ENCODE measurements around the gene CCDC30. TPM values are rescaled to one million over a fixed set of nuclear protein-coding genes. Genes with fewer than 3 reads are reported as not detected.

Gene CCDC30
- total and polyA plus RNA-seq, 9 donors = 3.8 to 11.7 (median 6.7) TPM

DNA sequence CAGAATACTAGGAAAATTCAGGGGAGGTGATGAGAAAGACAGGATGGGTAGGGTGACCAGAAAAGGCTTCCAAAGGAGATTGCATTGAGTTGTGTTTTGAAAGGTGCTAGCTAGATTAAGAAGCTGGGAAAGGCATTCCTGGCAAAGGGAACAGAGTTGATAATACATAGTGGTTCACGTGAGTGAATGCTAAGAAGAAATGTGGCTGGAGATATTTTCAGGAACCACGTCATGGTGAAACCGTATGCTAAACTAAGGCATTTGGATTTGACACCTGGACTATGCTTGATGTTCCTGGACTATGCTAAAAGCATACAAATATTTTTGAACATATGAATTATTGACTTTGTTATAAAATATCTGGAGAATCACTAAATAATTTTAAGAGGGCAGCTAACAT lies 14.7 kb downstream of the CCDC30 start:
- DNase-seq = no peak
- no peaks in the 10 kb centered on the region for H3K9me3 ChIP-seq
- WGBS, 3 donors = 93 to 96% (median 95%) methylated on average over 3 of the region's 3 CpGs
- TF ChIP-seq, protein P1, sequence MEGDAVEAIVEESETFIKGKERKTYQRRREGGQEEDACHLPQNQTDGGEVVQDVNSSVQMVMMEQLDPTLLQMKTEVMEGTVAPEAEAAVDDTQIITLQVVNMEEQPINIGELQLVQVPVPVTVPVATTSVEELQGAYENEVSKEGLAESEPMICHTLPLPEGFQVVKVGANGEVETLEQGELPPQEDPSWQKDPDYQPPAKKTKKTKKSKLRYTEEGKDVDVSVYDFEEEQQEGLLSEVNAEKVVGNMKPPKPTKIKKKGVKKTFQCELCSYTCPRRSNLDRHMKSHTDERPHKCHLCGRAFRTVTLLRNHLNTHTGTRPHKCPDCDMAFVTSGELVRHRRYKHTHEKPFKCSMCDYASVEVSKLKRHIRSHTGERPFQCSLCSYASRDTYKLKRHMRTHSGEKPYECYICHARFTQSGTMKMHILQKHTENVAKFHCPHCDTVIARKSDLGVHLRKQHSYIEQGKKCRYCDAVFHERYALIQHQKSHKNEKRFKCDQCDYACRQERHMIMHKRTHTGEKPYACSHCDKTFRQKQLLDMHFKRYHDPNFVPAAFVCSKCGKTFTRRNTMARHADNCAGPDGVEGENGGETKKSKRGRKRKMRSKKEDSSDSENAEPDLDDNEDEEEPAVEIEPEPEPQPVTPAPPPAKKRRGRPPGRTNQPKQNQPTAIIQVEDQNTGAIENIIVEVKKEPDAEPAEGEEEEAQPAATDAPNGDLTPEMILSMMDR (IDR thresholded peaks at IDR 0.05) = no peak
- TF ChIP-seq EP300 (IDR thresholded peaks at IDR 0.05) (no peak), POLR2A (IDR thresholded peaks at IDR 0.05) (no peak)
- intact Hi-C loops (cut with DNase I) = no loop called here
- H3K27ac ChIP-seq = no peak overlapping the region
- H3K4me1 ChIP-seq (ENCODE audit: insufficient read depth) = no peaks in the 10 kb centered on the region
- H3K36me3 ChIP-seq = no peaks in the 10 kb centered on the region
- no peaks in the 10 kb centered on the region for H3K27me3 ChIP-seq
- no peak overlapping the region for H3K4me3 ChIP-seq

DNA sequence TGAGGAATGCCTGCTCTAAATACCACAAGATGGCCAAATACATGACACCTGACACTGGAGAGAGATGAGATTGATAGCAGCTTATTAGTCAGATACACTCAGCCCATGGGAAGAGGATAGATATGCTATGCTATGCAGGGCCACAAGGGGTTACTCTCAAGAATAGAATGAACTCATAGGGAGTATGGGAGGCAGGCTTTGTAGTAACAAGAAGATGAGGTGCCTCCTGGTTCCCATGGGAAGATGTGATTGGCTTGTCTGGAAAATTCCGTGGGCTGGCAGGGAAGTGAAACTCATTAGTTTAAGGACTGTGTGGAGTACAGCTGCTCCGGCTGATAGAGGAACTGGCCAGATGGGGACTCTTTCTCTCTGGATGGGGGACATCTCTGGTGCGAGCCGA lies 16.5 kb downstream of the CCDC30 start:
- intact Hi-C loops (cut with DNase I) = loop anchor here in 1 of 4 donors (10.0 kb wide), 1 partner anchor 1905 kb away; no protein-coding TSS in a partner anchor
- TF ChIP-seq, protein P1 (IDR thresholded peaks at IDR 0.05) = no peak
- TF ChIP-seq POLR2A (IDR thresholded peaks at IDR 0.05) (no peak), EP300 (IDR thresholded peaks at IDR 0.05) (no peak)
- no peak overlapping the region for H3K27ac ChIP-seq
- no peak for DNase-seq
- H3K4me1 ChIP-seq (ENCODE audit: insufficient read depth) = no peaks in the 10 kb centered on the region
- 43 to 67% (median 50%) methylated on average over 4 of the region's 4 CpGs for WGBS, 3 donors
- H3K9me3 ChIP-seq = no peaks in the 10 kb centered on the region
- H3K36me3 ChIP-seq = no peaks in the 10 kb centered on the region
- H3K4me3 ChIP-seq = no peak overlapping the region
- no peaks in the 10 kb centered on the region for H3K27me3 ChIP-seq

DNA sequence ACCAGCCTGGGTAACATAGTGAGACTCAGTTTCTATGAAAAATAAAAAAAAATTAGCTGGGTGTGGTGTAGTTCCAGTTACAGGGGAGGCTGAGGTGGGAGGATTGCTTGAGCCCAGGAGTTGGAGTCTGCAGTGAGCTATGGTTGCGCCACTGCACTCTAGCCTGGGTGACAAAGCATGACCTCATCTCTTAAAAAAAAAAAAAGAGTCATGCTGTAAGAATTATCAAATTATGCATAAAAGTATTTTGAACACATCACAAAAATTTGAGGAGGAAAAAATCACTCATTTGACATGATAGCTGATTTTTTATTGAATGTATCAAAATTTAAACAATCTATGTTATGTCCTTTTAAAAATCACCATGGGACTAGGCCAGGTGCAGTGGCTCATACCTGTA lies 17.8 kb downstream of the CCDC30 start:
- intact Hi-C loops (cut with DNase I) = loop anchor here in 1 of 4 donors (10.0 kb wide), 1 partner anchor 1904 kb away; no protein-coding TSS in a partner anchor
- WGBS, 3 donors = 96 to 100% (median 100%) methylated on average over 1 of the region's 1 CpG
- TF ChIP-seq POLR2A (IDR thresholded peaks at IDR 0.05) (no peak), EP300 (IDR thresholded peaks at IDR 0.05) (no peak)
- TF ChIP-seq, protein P1 (IDR thresholded peaks at IDR 0.05) = no peak

DNA sequence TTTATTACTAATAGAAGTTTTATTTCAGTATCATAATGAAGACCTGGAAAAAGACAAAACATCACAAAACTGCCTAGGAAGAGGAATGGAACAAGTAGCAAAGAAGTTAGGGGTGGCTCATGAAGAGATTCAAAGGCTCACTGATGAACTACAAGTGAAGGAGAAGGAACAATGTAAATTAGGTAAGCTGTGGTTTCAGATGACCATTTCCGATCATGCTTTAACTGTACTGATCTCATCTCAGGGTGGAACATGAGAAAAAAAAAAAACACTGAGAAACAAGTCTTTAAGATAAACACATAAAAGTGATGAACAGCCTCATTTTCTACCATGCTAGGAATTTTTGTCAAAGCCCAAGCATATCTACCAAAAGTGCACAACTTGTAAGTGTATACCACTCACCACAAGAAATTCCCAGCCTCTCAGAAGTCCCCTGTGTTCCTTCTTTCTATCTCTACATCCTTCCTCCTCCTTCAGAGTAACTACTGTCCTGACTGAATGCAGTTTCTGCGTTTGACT lies 19.6 kb downstream of the CCDC30 start:
- no peak overlapping the region for H3K27ac ChIP-seq
- 88 to 94% (median 93%) methylated on average over 2 of the region's 2 CpGs for WGBS, 3 donors

More for the DNA sequence above, 17.8 kb downstream of the CCDC30 start:
- Histone ChIP-seq H3K27me3 (no peaks in the 10 kb centered on the region), H3K4me3 (no peak overlapping the region), H3K27ac (no peak overlapping the region), H3K4me1 (ENCODE audit: insufficient read depth) (no peaks in the 10 kb centered on the region), H3K9me3 (no peaks in the 10 kb centered on the region), H3K36me3 (no peaks in the 10 kb centered on the region)
- DNase-seq = no peak

More for the DNA sequence above, 19.6 kb downstream of the CCDC30 start:
- no peak for TF ChIP-seq EP300 (IDR thresholded peaks at IDR 0.05)
- TF ChIP-seq, protein P1 (IDR thresholded peaks at IDR 0.05) = no peak
- TF ChIP-seq POLR2A (IDR thresholded peaks at IDR 0.05) = no peak
- H3K4me3 ChIP-seq = no peak overlapping the region
- no peaks in the 10 kb centered on the region for H3K4me1 ChIP-seq (ENCODE audit: insufficient read depth)
- H3K36me3 ChIP-seq = no peaks in the 10 kb centered on the region
- no peak for DNase-seq
- intact Hi-C loops (cut with DNase I) = loop anchor here in 1 of 4 donors (10.0 kb wide), 1 partner anchor 1902 kb away; no protein-coding TSS in a partner anchor
- H3K27me3 ChIP-seq = no peaks in the 10 kb centered on the region
- H3K9me3 ChIP-seq = no peaks in the 10 kb centered on the region
